Karpas-422 (cell line): ENCODE results near the gene NUMA1. TPM values are rescaled to one million over a fixed set of nuclear protein-coding genes. Genes with fewer than 3 reads are reported as not detected.

ENCODE experiments used
- DNase-seq: peaks from one replicate; pipeline ENCODE4 v3.0.0-alpha.2; 2015
- H2AFZ ChIP-seq: fragments of 200-600 bp; sonication (generic); 2 replicates; pipeline ENCODE4 v1.6.1; 2014; ENCODE audit warnings: antibody characterized with exemption, low read length, mixed read lengths
- H3K27ac ChIP-seq: fragments of 200-600 bp; sonication (generic); 2 replicates; pipeline ENCODE4 v1.5.1; 2014; ENCODE audit warnings: mild to moderate bottlenecking, low read length, moderate library complexity
- H3K27me3 ChIP-seq: fragments of 200-600 bp; sonication (generic); 2 replicates; pipeline ENCODE4 v1.6.1; 2014; ENCODE audit warnings: low read length, mixed read lengths
- H3K36me3 ChIP-seq: fragments of 200-600 bp; sonication (generic); 2 replicates; pipeline ENCODE4 v1.6.1; 2014; ENCODE audit warnings: low read length, mixed read lengths; ENCODE audit not compliant: insufficient read depth
- H3K4me1 ChIP-seq: fragments of 200-600 bp; sonication (generic); 2 replicates; pipeline ENCODE4 v1.6.1; 2014; ENCODE audit warnings: mild to moderate bottlenecking, low read length, mixed read lengths
- H3K4me2 ChIP-seq: fragments of 200-600 bp; sonication (generic); 2 replicates; pipeline ENCODE4 v1.6.1; 2014; ENCODE audit warnings: low read length, low read depth, mild to moderate bottlenecking; ENCODE audit not compliant: poor library complexity, severe bottlenecking
- H3K4me3 ChIP-seq: fragments of 200-600 bp; sonication (generic); 2 replicates; pipeline ENCODE4 v1.5.1; 2014; ENCODE audit warnings: mild to moderate bottlenecking, antibody characterized with exemption, low read length, mixed read lengths
- H3K79me2 ChIP-seq: fragments of 200-600 bp; sonication (generic); 2 replicates; pipeline ENCODE4 v1.6.1; 2014; ENCODE audit warnings: mild to moderate bottlenecking, low read length, mixed read lengths
- H3K9ac ChIP-seq: fragments of 200-600 bp; sonication (generic); 2 replicates; pipeline ENCODE4 v1.6.0; 2014; ENCODE audit warnings: low read length
- H3K9me2 ChIP-seq: fragments of 200-600 bp; sonication (generic), shearing (Covaris generic); replicated peaks from 2 replicates; pipeline ENCODE4 v1.6.0; 2014; ENCODE audit warnings: mild to moderate bottlenecking, low read length, moderate library complexity; ENCODE audit not compliant: insufficient read depth
- H3K9me3 ChIP-seq: fragments of 300-700, 200-600 bp; sonication (generic); 2 replicates; pipeline ENCODE4 v1.6.1; 2014; ENCODE audit warnings: low read length, mixed read lengths
- H4K20me1 ChIP-seq: fragments of 200-600 bp; sonication (generic); 2 replicates; pipeline ENCODE4 v1.6.1; 2014; ENCODE audit warnings: mild to moderate bottlenecking, antibody characterized with exemption, low read length, low read depth; ENCODE audit not compliant: insufficient read depth
- total RNA-seq: library from RNA; depleted of rRNA; stranded (reverse); fragments of >200 nt; shearing (Covaris generic); gene quantifications from 2 replicates; pipeline ENCODE4 v1.2.3, GENCODE V29; 2014; ENCODE audit warnings: low replicate concordance

NUMA1 gene
- total RNA-seq, 1 experiment from 2014 or later = 29.0 TPM

- Histone ChIP-seq H4K20me1 (peaks cover 3% of the 10 kb centered on the region; the same call in 1 of the 2 replicates), H3K9ac (no peak overlapping the region), H3K27me3 (no peaks in the 10 kb centered on the region), H3K9me2 (no peaks in the 10 kb centered on the region), H3K36me3 (peaks cover 9% of the 10 kb centered on the region; the same call in 1 of the 2 replicates), H3K4me1 (peaks cover 21% of the 10 kb centered on the region), H2AFZ (no peak overlapping the region), H3K79me2 (no peaks in the 10 kb centered on the region), H3K27ac (no peak overlapping the region), H3K9me3 (no peaks in the 10 kb centered on the region), H3K4me2 (no peak overlapping the region), H3K4me3 (no peak overlapping the region)
- no peak for DNase-seq
Observed at GRCh38 chr11:72001285-72001684, 79.1 kb downstream of the NUMA1 start.

GRCh38 chr11:72000202-72000867 is 80.0 kb downstream of the NUMA1 start:
- Histone ChIP-seq H3K36me3 (peaks cover 9% of the 10 kb centered on the region; the same call in 1 of the 2 replicates), H3K9ac (no peak overlapping the region)

GRCh38 chr11:71999798-72000197 is 80.5 kb downstream of the NUMA1 start:
- peaks cover 14% of the 10 kb centered on the region for H3K4me1 ChIP-seq
- no peak for DNase-seq
- no peak overlapping the region for H3K4me3 ChIP-seq
- no peaks in the 10 kb centered on the region for H3K9me3 ChIP-seq
- peaks cover 9% of the 10 kb centered on the region; the same call in 1 of the 2 replicates for H3K36me3 ChIP-seq
- H3K79me2 ChIP-seq = no peaks in the 10 kb centered on the region
- H2AFZ ChIP-seq = no peak overlapping the region
- H4K20me1 ChIP-seq = peaks cover under 1% of the 10 kb centered on the region; the same call in 1 of the 2 replicates
- H3K27me3 ChIP-seq = no peaks in the 10 kb centered on the region
- H3K4me2 ChIP-seq = no peak overlapping the region
- no peak overlapping the region for H3K9ac ChIP-seq
- no peak overlapping the region for H3K27ac ChIP-seq
- H3K9me2 ChIP-seq = no peaks in the 10 kb centered on the region

More at GRCh38 chr11:72000202-72000867, 80.0 kb downstream of the NUMA1 start:
- Histone ChIP-seq H3K79me2 (no peaks in the 10 kb centered on the region), H3K9me2 (no peaks in the 10 kb centered on the region), H3K4me1 (peaks cover 19% of the 10 kb centered on the region), H3K27me3 (no peaks in the 10 kb centered on the region), H3K9me3 (no peaks in the 10 kb centered on the region), H3K4me3 (no peak overlapping the region), H4K20me1 (peaks cover 3% of the 10 kb centered on the region; the same call in 1 of the 2 replicates), H3K4me2 (no peak overlapping the region), H3K27ac (no peak overlapping the region), H2AFZ (no peak overlapping the region)
- no peak for DNase-seq

GRCh38 chr11:71999362-71999761 is 81.0 kb downstream of the NUMA1 start:
- no peaks in the 10 kb centered on the region for H3K27me3 ChIP-seq
- H3K36me3 ChIP-seq = peaks cover 8% of the 10 kb centered on the region; the same call in 1 of the 2 replicates
- no peaks in the 10 kb centered on the region for H4K20me1 ChIP-seq
- no peak overlapping the region for H3K27ac ChIP-seq
- H3K4me1 ChIP-seq = peaks cover 13% of the 10 kb centered on the region
- no peaks in the 10 kb centered on the region for H3K79me2 ChIP-seq
- H3K4me2 ChIP-seq = no peak overlapping the region
- H3K9me2 ChIP-seq = no peaks in the 10 kb centered on the region
- no peak overlapping the region for H2AFZ ChIP-seq
- H3K9me3 ChIP-seq = no peaks in the 10 kb centered on the region
- no peak overlapping the region for H3K4me3 ChIP-seq
- DNase-seq = no peak
- no peak overlapping the region for H3K9ac ChIP-seq

- no peaks in the 10 kb centered on the region for H3K9me3 ChIP-seq
- H3K9me2 ChIP-seq = no peaks in the 10 kb centered on the region
- H3K4me3 ChIP-seq = no peak within 1 kb of the TSS
- H3K36me3 ChIP-seq = peaks cover 6% of the 10 kb centered on the region; the same call in 1 of the 2 replicates
- H2AFZ ChIP-seq = no peak within 1 kb of the TSS
- no peak within 1 kb of the TSS for H3K9ac ChIP-seq
- peaks cover 16% of the 10 kb centered on the region for H3K4me1 ChIP-seq
- no peak for DNase-seq
- H3K4me2 ChIP-seq = no peak within 1 kb of the TSS
- H4K20me1 ChIP-seq = no peaks in the 10 kb centered on the region
- H3K79me2 ChIP-seq = no peaks in the 10 kb centered on the region
- no peak within 1 kb of the TSS for H3K27ac ChIP-seq
- H3K27me3 ChIP-seq = no peaks in the 10 kb centered on the region
Observed at GRCh38 chr11:71998649-71999310, 81.6 kb downstream of the NUMA1 start, which contains the start of gene IL18BP. Gene IL18BP (plus strand): TSS chr11:71998909. CDS start chr11:71999985, 1,076 bp downstream.

GRCh38 chr11:71998061-71998460 is 82.3 kb downstream of the NUMA1 start:
- no peak for DNase-seq
- Histone ChIP-seq H3K36me3 (peaks cover 6% of the 10 kb centered on the region; the same call in 1 of the 2 replicates), H4K20me1 (no peaks in the 10 kb centered on the region), H3K27me3 (no peaks in the 10 kb centered on the region), H3K4me2 (no peak overlapping the region), H3K9ac (no peak overlapping the region), H3K9me2 (no peaks in the 10 kb centered on the region), H3K4me1 (peaks cover 22% of the 10 kb centered on the region), H3K27ac (no peak overlapping the region), H3K9me3 (no peaks in the 10 kb centered on the region), H2AFZ (no peak overlapping the region), H3K4me3 (no peak overlapping the region), H3K79me2 (no peaks in the 10 kb centered on the region)

GRCh38 chr11:71997594-71997993 is 82.7 kb downstream of the NUMA1 start:
- peaks cover 5% of the 10 kb centered on the region; the same call in 1 of the 2 replicates for H3K36me3 ChIP-seq

GRCh38 chr11:71996946-71997345 is 83.4 kb downstream of the NUMA1 start:
- Histone ChIP-seq H3K4me2 (no peak overlapping the region), H3K79me2 (no peaks in the 10 kb centered on the region), H3K27ac (no peak overlapping the region), H2AFZ (no peak overlapping the region), H4K20me1 (no peaks in the 10 kb centered on the region), H3K36me3 (no peaks in the 10 kb centered on the region), H3K9ac (no peak overlapping the region), H3K27me3 (no peaks in the 10 kb centered on the region), H3K9me3 (no peaks in the 10 kb centered on the region), H3K4me3 (no peak overlapping the region), H3K9me2 (no peaks in the 10 kb centered on the region), H3K4me1 (peaks cover 28% of the 10 kb centered on the region)
- DNase-seq = no peak

More at GRCh38 chr11:71997594-71997993, 82.7 kb downstream of the NUMA1 start:
- H3K4me2 ChIP-seq = no peak overlapping the region
- no peaks in the 10 kb centered on the region for H3K27me3 ChIP-seq
- H3K9ac ChIP-seq = no peak overlapping the region
- H3K79me2 ChIP-seq = no peaks in the 10 kb centered on the region
- no peaks in the 10 kb centered on the region for H4K20me1 ChIP-seq
- H3K9me2 ChIP-seq = no peaks in the 10 kb centered on the region
- H3K9me3 ChIP-seq = no peaks in the 10 kb centered on the region
- no peak overlapping the region for H2AFZ ChIP-seq
- H3K27ac ChIP-seq = no peak overlapping the region
- no peak for DNase-seq
- H3K4me1 ChIP-seq = peaks cover 22% of the 10 kb centered on the region
- no peak overlapping the region for H3K4me3 ChIP-seq
